Keratinocyte (primary cell): ENCODE results near the gene GNS. TPM values are rescaled to one million over a fixed set of nuclear protein-coding genes. Genes with fewer than 3 reads are reported as not detected.

Experiments used
- DNase-seq: peaks from one replicate; pipeline ENCODE4 v3.0.0-alpha.2; 2011; ENCODE audit warnings: low read depth, missing footprints, low spot score
- FAIRE-seq: peaks from 2 replicates; lab custom pipeline; 2011; peaks lifted over from hg19 to GRCh38; lab: Jason Lieb, UNC
- H2AFZ ChIP-seq: 2 replicates; pipeline ENCODE4 v1.6.0; 2012; ENCODE audit warnings: low read length, control low read depth, inconsistent platforms; ENCODE audit not compliant: control insufficient read depth
- H3K27ac ChIP-seq: 2 replicates; pipeline ENCODE4 v1.5.1; 2011; ENCODE audit warnings: low read length; ENCODE audit not compliant: control insufficient read depth, insufficient read depth
- H3K27me3 ChIP-seq: 3 replicates; pipeline ENCODE4 v1.6.0; 2011; ENCODE audit warnings: low read length; ENCODE audit not compliant: control insufficient read depth, insufficient read depth; ENCODE audit errors: extremely low read depth
- H3K36me3 ChIP-seq, 2 experiments: 2 replicates in 1 of 2; 3 replicates in 1 of 2; pipeline ENCODE4 v1.5.1; 2011; ENCODE audit warnings: low read length in 2 of 2, mild to moderate bottlenecking in 1 of 2; ENCODE audit not compliant: control insufficient read depth in 2 of 2, insufficient read depth in 2 of 2; ENCODE audit errors: extremely low read depth in 1 of 2
- H3K4me1 ChIP-seq: 3 replicates; pipeline ENCODE4 v1.5.1; 2011; ENCODE audit warnings: low read length; ENCODE audit not compliant: control insufficient read depth, insufficient read depth; ENCODE audit errors: extremely low read depth
- H3K4me2 ChIP-seq: 3 replicates; pipeline ENCODE4 v1.6.0; 2011; ENCODE audit warnings: low read depth, low read length; ENCODE audit not compliant: control insufficient read depth, insufficient read depth; ENCODE audit errors: extremely low read depth
- H3K4me3 ChIP-seq, 3 experiments: fragments of 200-600 bp in 1 of 3; sonication (generic) in 1 of 3; 2 replicates in 2 of 3; 3 replicates in 1 of 3; pipeline ENCODE4 v1.5.1; 2011 to 2016; ENCODE audit warnings: low read length in 3 of 3, mild to moderate bottlenecking in 3 of 3, control low read depth in 2 of 3, inconsistent platforms in 1 of 3, low read depth in 1 of 3, mixed read lengths in 1 of 3, mixed run types in 1 of 3, moderate library complexity in 1 of 3; ENCODE audit not compliant: control insufficient read depth in 2 of 3, insufficient read depth in 2 of 3; ENCODE audit errors: extremely low read depth in 1 of 3
- H3K79me2 ChIP-seq: 2 replicates; pipeline ENCODE4 v1.6.0; 2012; ENCODE audit warnings: low read length; ENCODE audit not compliant: control insufficient read depth, insufficient read depth
- H3K9ac ChIP-seq: 3 replicates; pipeline ENCODE4 v1.6.0; 2011; ENCODE audit warnings: low read length; ENCODE audit not compliant: control insufficient read depth, insufficient read depth; ENCODE audit errors: extremely low read depth
- H3K9me1 ChIP-seq: 3 replicates; pipeline ENCODE4 v1.6.0; 2011; ENCODE audit warnings: low read length; ENCODE audit not compliant: control insufficient read depth, insufficient read depth; ENCODE audit errors: extremely low read depth
- H3K9me3 ChIP-seq: 2 replicates; pipeline ENCODE4 v1.5.1; 2012; ENCODE audit warnings: low read depth, low read length; ENCODE audit not compliant: control insufficient read depth
- H4K20me1 ChIP-seq: 3 replicates; pipeline ENCODE4 v1.6.0; 2011; ENCODE audit warnings: low read length; ENCODE audit not compliant: control insufficient read depth, insufficient read depth; ENCODE audit errors: extremely low read depth
- EZH2 ChIP-seq: IDR thresholded peaks from one replicate; pipeline ENCODE4 v1.6.1; 2012; ENCODE audit warnings: inconsistent platforms, mild to moderate bottlenecking, low read length, moderate library complexity
- dilution Hi-C: fragments of 300-500 bp; cut with MboI; formaldehyde crosslinking; loops from one replicate; pipeline ENCODE4 v1.7.0; 2020; ENCODE audit warnings: low sequenced_read_pairs; ENCODE audit not compliant: extremely low pct_ligation_motif_present
- polyA plus RNA-seq, 5 experiments: library from polyadenylated mRNA; depleted of rRNA in 3 of 5; stranded (reverse) in 3 of 5; stranded (forward) in 1 of 5; unstranded in 1 of 5; fragments of >200 nt; gene quantifications; 1 replicate in 1 of 5; 2 replicates in 3 of 5; 3 replicates in 1 of 5; pipeline versions ENCODE4 v1.2.1 to v1.2.3, GENCODE V29; 2011 to 2012; ENCODE audit warnings: missing spikeins in 2 of 5, low read depth in 1 of 5, low replicate concordance in 1 of 5
- TF ChIP-seq, protein P1 (sequence below), 3 experiments: IDR thresholded peaks in 1 of 3; conservative IDR thresholded peaks in 1 of 3; optimal IDR thresholded peaks in 1 of 3; 2 replicates in 2 of 3; 3 replicates in 1 of 3; pipeline versions ENCODE3 to v1.5.1; 2011; ENCODE audit warnings: low read length in 3 of 3, mild to moderate bottlenecking in 3 of 3, moderate library complexity in 2 of 3, control low read depth in 1 of 3, inconsistent platforms in 1 of 3; ENCODE audit not compliant: insufficient read depth in 2 of 3; ENCODE audit errors: extremely low read depth in 1 of 3

Gene GNS
- polyA plus RNA-seq, 1 donor (not counting 4 experiments of a cell fraction or from before 2014, with no cell fraction given) = 57.8 TPM

DNA sequence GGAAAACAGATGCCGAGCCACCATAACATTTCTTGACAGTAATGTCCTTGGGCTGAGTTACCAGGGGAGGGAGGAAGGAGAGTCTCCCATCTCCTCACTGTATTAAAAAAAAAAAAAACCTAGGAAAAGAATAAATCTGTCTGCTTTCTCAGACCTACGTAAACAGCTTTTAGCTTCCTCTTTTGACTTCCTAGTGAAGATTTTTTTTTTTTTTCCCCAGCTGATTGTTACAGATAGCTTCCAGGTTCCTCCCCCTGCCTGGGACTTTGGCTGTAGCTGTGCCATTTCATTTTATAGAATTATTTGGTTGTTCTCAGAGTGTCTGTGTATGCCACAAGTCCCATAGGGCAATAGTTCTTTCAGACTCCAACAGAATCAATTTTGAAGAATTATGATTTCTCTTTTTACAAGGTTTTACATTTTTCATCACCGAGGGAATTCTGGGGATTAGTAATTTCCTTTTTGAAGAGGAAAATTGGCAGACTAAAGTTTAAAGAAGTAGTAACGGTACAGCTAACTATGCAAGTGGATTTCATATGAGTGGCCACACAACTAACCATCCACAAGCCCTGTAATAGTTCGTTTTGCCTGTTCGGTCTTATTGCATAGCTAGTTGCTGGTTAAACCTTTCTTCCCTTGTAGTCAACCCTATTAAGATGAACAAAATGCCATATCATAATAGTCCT, 23.1 kb upstream of the GNS start:
- no peaks in the 10 kb centered on the region for H3K9me1 ChIP-seq
- no peak overlapping the region for H3K4me3 ChIP-seq
- no peaks in the 10 kb centered on the region for H4K20me1 ChIP-seq
- dilution Hi-C loops = no loop called here
- no peak for DNase-seq
- FAIRE-seq = no peak
- H3K79me2 ChIP-seq = no peaks in the 10 kb centered on the region
- TF ChIP-seq, protein P1, sequence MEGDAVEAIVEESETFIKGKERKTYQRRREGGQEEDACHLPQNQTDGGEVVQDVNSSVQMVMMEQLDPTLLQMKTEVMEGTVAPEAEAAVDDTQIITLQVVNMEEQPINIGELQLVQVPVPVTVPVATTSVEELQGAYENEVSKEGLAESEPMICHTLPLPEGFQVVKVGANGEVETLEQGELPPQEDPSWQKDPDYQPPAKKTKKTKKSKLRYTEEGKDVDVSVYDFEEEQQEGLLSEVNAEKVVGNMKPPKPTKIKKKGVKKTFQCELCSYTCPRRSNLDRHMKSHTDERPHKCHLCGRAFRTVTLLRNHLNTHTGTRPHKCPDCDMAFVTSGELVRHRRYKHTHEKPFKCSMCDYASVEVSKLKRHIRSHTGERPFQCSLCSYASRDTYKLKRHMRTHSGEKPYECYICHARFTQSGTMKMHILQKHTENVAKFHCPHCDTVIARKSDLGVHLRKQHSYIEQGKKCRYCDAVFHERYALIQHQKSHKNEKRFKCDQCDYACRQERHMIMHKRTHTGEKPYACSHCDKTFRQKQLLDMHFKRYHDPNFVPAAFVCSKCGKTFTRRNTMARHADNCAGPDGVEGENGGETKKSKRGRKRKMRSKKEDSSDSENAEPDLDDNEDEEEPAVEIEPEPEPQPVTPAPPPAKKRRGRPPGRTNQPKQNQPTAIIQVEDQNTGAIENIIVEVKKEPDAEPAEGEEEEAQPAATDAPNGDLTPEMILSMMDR (optimal IDR thresholded peaks at IDR 0.05 in 1 of 3, IDR thresholded peaks at IDR 0.05 in 1 of 3, conservative IDR thresholded peaks at IDR 0.05 in 1 of 3; ENCODE audit: extremely low read depth in 1 of 3, insufficient read depth in 2 of 3, low read length in 3 of 3) = no peak
- no peak for TF ChIP-seq EZH2
- peak overlapping the region; percentile 76 for H3K4me2 ChIP-seq
- H3K27me3 ChIP-seq = peaks cover 44% of the 10 kb centered on the region
- H3K9ac ChIP-seq = no peak overlapping the region
- H2AFZ ChIP-seq = no peak overlapping the region
- no peaks in the 10 kb centered on the region for H3K9me3 ChIP-seq
- H3K36me3 ChIP-seq = no peaks in the 10 kb centered on the region
- H3K4me1 ChIP-seq = peaks cover 4% of the 10 kb centered on the region
- no peak overlapping the region for H3K27ac ChIP-seq

DNA sequence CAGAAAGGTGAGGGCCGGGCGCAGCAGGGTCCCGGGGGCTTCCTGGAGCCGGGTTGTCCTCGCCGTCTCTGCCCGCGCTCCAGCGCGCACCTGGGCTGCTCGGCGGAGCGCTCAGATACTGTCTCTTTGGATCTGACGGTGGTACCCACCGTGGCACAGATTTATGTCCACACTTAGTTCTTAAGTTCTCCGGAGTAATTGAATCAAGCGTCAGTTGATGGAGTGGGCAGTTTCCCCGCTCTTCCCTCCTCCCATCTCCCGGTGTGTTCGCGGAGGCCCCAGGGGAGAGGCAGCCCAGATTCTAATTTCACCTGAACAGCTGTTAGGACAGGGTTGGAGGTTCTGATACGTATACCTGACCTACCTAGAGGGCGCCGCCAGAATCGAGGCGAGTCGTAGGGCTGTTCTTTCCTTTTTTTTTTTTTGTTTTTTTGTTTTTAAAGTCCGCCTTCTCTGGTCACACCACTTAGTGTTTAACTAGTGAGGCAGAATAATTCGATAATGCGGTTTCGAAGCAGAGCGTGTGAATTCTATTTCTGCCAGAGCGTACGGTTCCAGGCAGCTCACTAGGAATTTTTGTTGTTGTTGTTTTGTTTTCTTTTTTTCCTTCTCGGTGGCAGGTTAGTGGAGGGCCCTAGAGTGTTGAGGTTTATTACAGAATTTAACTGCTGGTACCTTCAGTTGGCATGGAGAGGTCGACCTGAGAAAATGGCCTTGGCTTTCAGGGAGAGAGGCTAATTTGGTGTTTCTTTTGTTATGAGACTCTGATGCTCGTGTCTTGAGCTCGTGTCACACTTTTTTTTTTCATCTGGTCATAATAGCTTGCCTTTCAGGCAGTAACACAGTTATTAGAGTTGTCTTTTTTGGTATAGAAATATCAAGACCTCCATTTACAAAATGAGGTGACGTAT, 22.3 kb upstream of the GNS start:
- TF ChIP-seq EZH2 = peak; percentile 88
- TF ChIP-seq, protein P1 (optimal IDR thresholded peaks at IDR 0.05 in 1 of 3, IDR thresholded peaks at IDR 0.05 in 1 of 3, conservative IDR thresholded peaks at IDR 0.05 in 1 of 3; ENCODE audit: extremely low read depth in 1 of 3, insufficient read depth in 2 of 3, low read length in 3 of 3) = peak in 1 of 3 experiments; percentile 19
- peaks cover 4% of the 10 kb centered on the region for H3K4me1 ChIP-seq
- H3K9me1 ChIP-seq = no peaks in the 10 kb centered on the region
- peak overlapping the region; percentile 19 for H2AFZ ChIP-seq
- no peaks in the 10 kb centered on the region for H3K79me2 ChIP-seq
- H3K4me3 ChIP-seq = peak overlapping the region; percentile 37 to 65 (median 54)
- H3K4me2 ChIP-seq = peak overlapping the region; percentile 76
- H3K27ac ChIP-seq = no peak overlapping the region
- no peaks in the 10 kb centered on the region for H4K20me1 ChIP-seq
- FAIRE-seq = no peak
- H3K27me3 ChIP-seq = peaks cover 44% of the 10 kb centered on the region
- dilution Hi-C loops = no loop called here
- peak overlapping the region; percentile 28 for H3K9ac ChIP-seq
- no peaks in the 10 kb centered on the region for H3K36me3 ChIP-seq
- no peak for DNase-seq
- H3K9me3 ChIP-seq = no peaks in the 10 kb centered on the region
